Measurements from ENCODE around the gene PNISR.

PNISR gene

GRCh38 chr6:99409672-99410071 is 15.4 kb downstream of the PNISR start:
- DNase-seq (ENCODE audit: low spot score) = no peak

- no peak for DNase-seq (ENCODE audit: low spot score)
These were observed 18.0 kb downstream of the PNISR start for GRCh38 chr6:99407076-99407475.

- no peak for DNase-seq (ENCODE audit: low spot score)
These were observed 22.7 kb downstream of the PNISR start for GRCh38 chr6:99402448-99402847.

- no peak for DNase-seq (ENCODE audit: low spot score)
These were observed 27.8 kb downstream of the PNISR start for GRCh38 chr6:99397287-99397686.

GRCh38 chr6:99393698-99394531 is 31.2 kb downstream of the PNISR start, which contains the start of gene COQ3:
COQ3 (minus strand) TSS chr6:99394195; CDS start chr6:99394179, 16 bp downstream.
- peak; percentile 71 for DNase-seq (ENCODE audit: low spot score)

GRCh38 chr6:99393366-99393697 is 31.8 kb downstream of the PNISR start:
- DNase-seq (ENCODE audit: low spot score) = no peak

GRCh38 chr6:99390896-99391295 is 34.2 kb downstream of the PNISR start:
- DNase-seq (ENCODE audit: low spot score) = no peak

- no peak for DNase-seq (ENCODE audit: low spot score)
These were observed 40.6 kb downstream of the PNISR start for GRCh38 chr6:99384507-99384906.

GRCh38 chr6:99378636-99379035 is 46.5 kb downstream of the PNISR start:
- no peak for DNase-seq (ENCODE audit: low spot score)

- no peak for DNase-seq (ENCODE audit: low spot score)
These were observed 55.6 kb downstream of the PNISR start for GRCh38 chr6:99369533-99369932.

- DNase-seq (ENCODE audit: low spot score) = no peak
These were observed 58.3 kb downstream of the PNISR start for GRCh38 chr6:99366852-99367251.

GRCh38 chr6:99364026-99364425 is 61.1 kb downstream of the PNISR start:
- no peak for DNase-seq (ENCODE audit: low spot score)

- no peak for DNase-seq (ENCODE audit: low spot score)
These were observed 62.3 kb downstream of the PNISR start for GRCh38 chr6:99362678-99363268.

GRCh38 chr6:99359800-99360199 is 65.3 kb downstream of the PNISR start:
- no peak for DNase-seq (ENCODE audit: low spot score)

GRCh38 chr6:99356641-99357040 is 68.5 kb downstream of the PNISR start:
- no peak for DNase-seq (ENCODE audit: low spot score)

- no peak for DNase-seq (ENCODE audit: low spot score)
These were observed 70.1 kb downstream of the PNISR start for GRCh38 chr6:99354983-99355382.

- no peak for DNase-seq (ENCODE audit: low spot score)
These were observed 72.0 kb downstream of the PNISR start for GRCh38 chr6:99353126-99353525.

- no peak for DNase-seq (ENCODE audit: low spot score)
These were observed 74.5 kb downstream of the PNISR start for GRCh38 chr6:99350573-99350972.

- peak; percentile 20 for DNase-seq (ENCODE audit: low spot score)
These were observed 75.7 kb downstream of the PNISR start, which contains the start of gene FAXC for GRCh38 chr6:99349171-99350141. FAXC (minus strand) TSS chr6:99349674; CDS start chr6:99349372, 302 bp downstream.

GRCh38 chr6:99348288-99349170 is 76.6 kb downstream of the PNISR start:
- no peak for DNase-seq (ENCODE audit: low spot score)

Data from globus pallidus (tissue), 1 donor.